Measurements from ENCODE around the gene ESD. TPM values are rescaled to one million over a fixed set of nuclear protein-coding genes. Genes with fewer than 3 reads are reported as not detected.

The ESD gene
- total RNA-seq, 4 donors from 2014 or later = 45.8 to 126 (median 78.0) TPM

DNA sequence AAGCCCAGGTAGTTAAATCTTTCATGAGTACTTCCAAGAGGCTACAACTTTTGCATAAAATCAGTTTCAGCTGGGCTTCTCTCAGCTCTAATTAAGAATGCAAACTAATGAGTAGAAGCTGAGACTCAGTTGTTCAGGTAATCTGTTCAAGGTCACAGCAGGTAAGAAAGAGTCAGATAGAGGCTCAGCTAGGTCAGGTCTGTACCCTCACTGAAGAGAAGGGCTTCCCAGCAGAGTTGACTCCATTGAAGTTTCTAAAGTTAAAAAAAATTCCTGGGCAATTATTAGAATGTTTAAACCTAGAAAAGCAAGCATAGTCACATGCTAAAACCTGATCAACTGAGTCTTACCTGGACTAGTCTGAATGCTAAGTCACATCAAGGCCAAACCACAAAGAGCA, 42.1 kb downstream of the ESD start:
- intact Hi-C loops (cut with DNase I) = no loop called here
- Histone ChIP-seq H3K9me3 (no peaks in the 10 kb centered on the region), H3K4me3 (no peak overlapping the region), H3K4me1 (peaks cover 0 to 10% (median 0%) of the 10 kb centered on the region in 3 donors), H3K27me3 (no peaks in the 10 kb centered on the region), H3K27ac (no peak overlapping the region), H3K36me3 (peaks cover 0 to 26% (median 0%) of the 10 kb centered on the region in 3 donors)
- no peak for DNase-seq
- TF ChIP-seq, protein P1, sequence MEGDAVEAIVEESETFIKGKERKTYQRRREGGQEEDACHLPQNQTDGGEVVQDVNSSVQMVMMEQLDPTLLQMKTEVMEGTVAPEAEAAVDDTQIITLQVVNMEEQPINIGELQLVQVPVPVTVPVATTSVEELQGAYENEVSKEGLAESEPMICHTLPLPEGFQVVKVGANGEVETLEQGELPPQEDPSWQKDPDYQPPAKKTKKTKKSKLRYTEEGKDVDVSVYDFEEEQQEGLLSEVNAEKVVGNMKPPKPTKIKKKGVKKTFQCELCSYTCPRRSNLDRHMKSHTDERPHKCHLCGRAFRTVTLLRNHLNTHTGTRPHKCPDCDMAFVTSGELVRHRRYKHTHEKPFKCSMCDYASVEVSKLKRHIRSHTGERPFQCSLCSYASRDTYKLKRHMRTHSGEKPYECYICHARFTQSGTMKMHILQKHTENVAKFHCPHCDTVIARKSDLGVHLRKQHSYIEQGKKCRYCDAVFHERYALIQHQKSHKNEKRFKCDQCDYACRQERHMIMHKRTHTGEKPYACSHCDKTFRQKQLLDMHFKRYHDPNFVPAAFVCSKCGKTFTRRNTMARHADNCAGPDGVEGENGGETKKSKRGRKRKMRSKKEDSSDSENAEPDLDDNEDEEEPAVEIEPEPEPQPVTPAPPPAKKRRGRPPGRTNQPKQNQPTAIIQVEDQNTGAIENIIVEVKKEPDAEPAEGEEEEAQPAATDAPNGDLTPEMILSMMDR (IDR thresholded peaks at IDR 0.05) = no peak
- TF ChIP-seq POLR2A (IDR thresholded peaks at IDR 0.05) = no peak

DNA sequence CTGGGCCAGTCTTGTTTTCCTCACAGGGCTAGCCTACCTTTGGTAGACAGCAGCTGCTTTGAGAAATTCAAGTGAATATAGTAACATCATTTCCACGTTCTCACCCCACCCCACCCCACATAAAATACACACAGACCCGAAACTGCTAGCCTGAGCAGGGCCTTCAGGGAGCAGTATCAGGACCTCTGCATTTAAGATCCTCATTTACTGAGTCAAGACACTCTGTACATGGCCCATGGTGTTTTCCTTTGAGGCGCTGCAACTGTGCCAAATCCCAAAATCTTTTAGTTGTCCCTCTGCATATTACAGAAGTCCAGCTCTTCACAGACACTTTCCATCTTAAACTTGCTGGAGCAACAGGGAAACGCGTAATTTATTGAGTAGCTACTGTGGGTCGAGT, 43.0 kb downstream of the ESD start:
- 79 to 83% methylated on average over 4 to 6 of the region's 6 CpGs for WGBS, 2 donors
- Histone ChIP-seq H3K4me1 (peaks cover 0 to 10% (median 0%) of the 10 kb centered on the region in 3 donors), H3K9me3 (no peaks in the 10 kb centered on the region), H3K36me3 (peaks cover 0 to 35% (median 0%) of the 10 kb centered on the region in 3 donors), H3K4me3 (no peak overlapping the region), H3K27ac (no peak overlapping the region), H3K27me3 (no peaks in the 10 kb centered on the region)
- intact Hi-C loops (cut with DNase I) = no loop called here
- DNase-seq = no peak
- TF ChIP-seq, protein P1 (IDR thresholded peaks at IDR 0.05) = no peak
- TF ChIP-seq POLR2A (IDR thresholded peaks at IDR 0.05) = no peak

DNA sequence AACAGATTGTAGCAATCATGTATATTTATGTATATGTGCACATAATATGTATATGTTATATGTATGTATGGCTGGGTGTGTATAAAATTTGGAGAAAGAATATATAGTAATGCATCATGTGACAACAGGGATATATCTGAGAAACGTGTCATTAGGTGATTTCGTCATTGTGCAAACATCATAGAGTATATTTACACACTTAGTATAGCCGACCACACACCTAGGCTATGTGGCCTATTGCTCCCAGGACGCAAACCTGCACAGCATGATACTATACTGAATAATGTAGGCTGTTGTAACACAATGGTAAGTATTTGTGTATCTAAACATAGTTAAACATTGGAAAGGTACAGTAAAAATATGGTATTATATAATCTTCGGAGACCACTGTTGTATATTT, 43.8 kb downstream of the ESD start:
- Histone ChIP-seq H3K9me3 (no peaks in the 10 kb centered on the region), H3K27ac (no peak overlapping the region), H3K4me1 (peaks cover 0 to 10% (median 0%) of the 10 kb centered on the region in 3 donors), H3K27me3 (no peaks in the 10 kb centered on the region), H3K36me3 (peaks cover 0 to 42% (median 5%) of the 10 kb centered on the region in 3 donors), H3K4me3 (no peak overlapping the region)
- intact Hi-C loops (cut with DNase I) = no loop called here
- TF ChIP-seq POLR2A (IDR thresholded peaks at IDR 0.05) = no peak
- TF ChIP-seq, protein P1 (IDR thresholded peaks at IDR 0.05) = no peak
- no peak for DNase-seq
- 77 to 82% methylated on average over 5 of the region's 5 CpGs for WGBS, 2 donors

DNA sequence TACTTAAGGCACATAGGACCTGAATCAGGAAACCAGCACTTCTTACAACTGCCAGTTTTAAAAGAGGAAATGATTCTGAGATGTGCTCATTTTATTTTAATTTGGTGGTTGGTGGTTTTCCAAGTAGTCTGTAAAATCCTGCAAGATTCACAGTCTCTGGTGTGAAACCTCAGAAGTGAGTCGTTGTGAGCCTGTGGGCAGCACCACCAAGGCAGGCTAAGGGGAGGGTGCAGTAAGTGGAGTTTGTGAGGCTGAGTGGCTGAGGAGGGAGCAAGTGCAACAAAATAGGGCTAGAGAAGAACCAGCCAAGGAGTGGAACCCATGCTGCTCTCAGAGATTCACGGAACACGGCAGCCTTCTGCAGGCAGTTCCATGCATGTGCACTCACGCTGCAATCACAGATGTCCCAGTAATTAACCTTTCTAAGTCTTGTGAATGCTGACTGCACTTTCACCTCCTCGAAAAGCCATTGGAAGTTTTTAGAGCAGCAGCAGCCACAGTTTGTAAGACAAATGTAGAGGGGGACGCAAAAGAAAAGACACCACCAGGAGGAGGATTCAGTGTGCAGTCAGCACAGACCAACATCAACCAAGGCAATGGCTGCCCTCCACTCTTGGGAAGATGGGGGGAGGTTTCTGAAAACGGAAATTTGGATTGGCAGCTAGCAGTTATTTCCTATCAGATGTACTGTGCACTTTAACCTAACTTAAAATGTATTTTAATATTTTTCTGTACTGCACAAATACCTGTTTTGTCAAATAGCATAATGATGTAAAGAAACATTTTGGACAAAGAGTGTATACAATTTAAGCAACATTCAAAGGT, 44.9 kb downstream of the ESD start:
- no peaks in the 10 kb centered on the region for H3K27me3 ChIP-seq
- no peaks in the 10 kb centered on the region for H3K9me3 ChIP-seq
- intact Hi-C loops (cut with DNase I) = no loop called here
- no peak overlapping the region for H3K4me3 ChIP-seq
- H3K36me3 ChIP-seq = peaks cover 0 to 51% (median 5%) of the 10 kb centered on the region in 3 donors
- 62 to 64% methylated on average over 5 to 6 of the region's 7 CpGs for WGBS, 2 donors
- H3K27ac ChIP-seq = no peak overlapping the region
- DNase-seq = no peak
- peaks cover 0 to 6% (median 0%) of the 10 kb centered on the region in 3 donors for H3K4me1 ChIP-seq
- TF ChIP-seq, protein P1 (IDR thresholded peaks at IDR 0.05) = no peak
- no peak for TF ChIP-seq POLR2A (IDR thresholded peaks at IDR 0.05)

DNA sequence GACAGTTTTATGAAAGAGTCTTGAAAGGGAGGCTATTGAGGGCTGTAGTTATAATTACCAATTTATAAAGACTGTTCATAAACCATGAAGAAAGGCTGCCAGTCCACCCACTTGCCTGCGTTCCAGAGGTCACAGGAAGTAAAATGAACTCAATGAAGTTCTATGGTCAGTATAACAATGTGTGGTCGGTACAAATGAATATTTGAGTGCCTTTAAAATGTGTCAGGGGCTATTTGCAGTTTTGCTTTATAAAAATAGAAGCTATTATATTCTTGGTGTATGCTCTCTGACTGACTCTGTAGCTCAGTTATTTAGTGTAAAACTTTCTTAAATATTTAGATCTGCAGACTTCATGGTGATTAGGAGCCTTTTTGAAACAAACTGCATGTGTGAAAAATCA, 47.0 kb downstream of the ESD start:
- 57 to 62% methylated on average over 2 of the region's 2 CpGs for WGBS, 2 donors
- DNase-seq = no peak
- Histone ChIP-seq H3K4me1 (no peaks in the 10 kb centered on the region), H3K27me3 (no peaks in the 10 kb centered on the region), H3K4me3 (no peak overlapping the region), H3K27ac (no peak overlapping the region), H3K9me3 (no peaks in the 10 kb centered on the region), H3K36me3 (peaks cover 0 to 71% (median 5%) of the 10 kb centered on the region in 3 donors)
- intact Hi-C loops (cut with DNase I) = no loop called here
- TF ChIP-seq, protein P1 (IDR thresholded peaks at IDR 0.05) = no peak
- no peak for TF ChIP-seq POLR2A (IDR thresholded peaks at IDR 0.05)
